Activated T-helper 17 cell treated with anti-CD3 and anti-CD28 coated beads, Interleukin-2, amount 50 U/mL, for 72 hours (primary cell): Measurements from ENCODE around the gene FXYD5. TPM values are rescaled to one million over a fixed set of nuclear protein-coding genes. Genes with fewer than 3 reads are reported as not detected.
"Not testable (repeated sequence)": the region's sequence is repeated elsewhere in the genome, so short reads cannot be mapped to it uniquely, and the experiment has no call there.

Experiments
- ATAC-seq: fragments of 150-1000 bp; cut with Tn5 transposase; replicated peaks from 2 replicates; pipeline ENCODE4 v1.10.0; 2021; ENCODE audit warnings: mild to moderate bottlenecking, moderate library complexity
- H3K27ac Mint-ChIP-seq: one replicate; pipeline ENCODE4 v1.8.0; 2022; ENCODE audit warnings: mixed read lengths
- H3K27me3 Mint-ChIP-seq: one replicate; pipeline ENCODE4 v1.8.0; 2022; ENCODE audit warnings: mixed read lengths
- H3K36me3 Mint-ChIP-seq: one replicate; pipeline ENCODE4 v1.8.0; 2022; ENCODE audit warnings: low read depth, mild to moderate bottlenecking, mixed read lengths
- H3K4me1 Mint-ChIP-seq: one replicate; pipeline ENCODE4 v1.8.0; 2022; ENCODE audit warnings: mixed read lengths
- H3K4me3 Mint-ChIP-seq: one replicate; pipeline ENCODE4 v1.8.0; 2022; ENCODE audit warnings: mild to moderate bottlenecking, mixed read lengths
- H3K9me3 Mint-ChIP-seq: one replicate; pipeline ENCODE4 v1.8.0; 2022; ENCODE audit warnings: mixed read lengths
- total RNA-seq, 2 donors: library from RNA; stranded (reverse); gene quantifications; one replicate each; pipeline ENCODE4 v1.2.3, GENCODE V29; 2022

FXYD5 gene
- total RNA-seq, 2 donors from 2014 or later: 214 to 257 TPM

DNA sequence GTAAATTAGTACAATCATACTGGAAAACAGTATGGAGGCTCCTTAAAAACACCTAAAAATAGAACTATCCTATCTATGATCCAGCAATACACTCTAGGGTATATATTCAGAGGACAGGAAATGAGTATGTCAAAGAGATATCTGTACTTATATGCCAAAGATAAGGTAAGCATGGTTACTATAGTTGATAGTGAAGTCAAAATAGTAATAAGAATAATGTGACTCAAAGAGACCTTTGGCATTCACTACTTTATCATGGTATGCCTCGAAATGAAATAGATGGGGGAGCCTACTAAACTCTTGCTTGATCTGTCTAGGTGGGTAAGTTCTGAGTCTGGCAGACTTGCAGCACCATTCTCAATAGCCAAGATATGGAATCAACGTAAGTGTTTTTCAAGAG lies 30.3 kb downstream of the FXYD5 start:
- Mint-ChIP-seq H3K27ac (no peak overlapping the region), H3K4me3 (no peak overlapping the region), H3K27me3 (no peaks in the 10 kb centered on the region), H3K4me1 (peaks cover 7% of the 10 kb centered on the region), H3K36me3 (no peaks in the 10 kb centered on the region), H3K9me3 (no peaks in the 10 kb centered on the region)
- ATAC-seq: peak; percentile 75

GRCh38 chr19:35194012-35194984 lies 39.8 kb downstream of the FXYD5 start:
- Mint-ChIP-seq H3K4me3 (no peak overlapping the region), H3K9me3 (peaks cover 3% of the 10 kb centered on the region), H3K4me1 (peaks cover 16% of the 10 kb centered on the region)

GRCh38 chr19:35195830-35196229 lies 41.3 kb downstream of the FXYD5 start:
- Mint-ChIP-seq H3K4me3 (no peak overlapping the region), H3K9me3 (peaks cover 3% of the 10 kb centered on the region), H3K36me3 (no peaks in the 10 kb centered on the region), H3K27me3 (no peaks in the 10 kb centered on the region), H3K4me1 (peaks cover 16% of the 10 kb centered on the region), H3K27ac (no peak overlapping the region)
- no peak for ATAC-seq

More at GRCh38 chr19:35194012-35194984, 39.8 kb downstream of the FXYD5 start:
- ATAC-seq: no peak
- H3K27me3 Mint-ChIP-seq: no peaks in the 10 kb centered on the region
- H3K27ac Mint-ChIP-seq: no peak overlapping the region
- H3K36me3 Mint-ChIP-seq: no peaks in the 10 kb centered on the region

DNA sequence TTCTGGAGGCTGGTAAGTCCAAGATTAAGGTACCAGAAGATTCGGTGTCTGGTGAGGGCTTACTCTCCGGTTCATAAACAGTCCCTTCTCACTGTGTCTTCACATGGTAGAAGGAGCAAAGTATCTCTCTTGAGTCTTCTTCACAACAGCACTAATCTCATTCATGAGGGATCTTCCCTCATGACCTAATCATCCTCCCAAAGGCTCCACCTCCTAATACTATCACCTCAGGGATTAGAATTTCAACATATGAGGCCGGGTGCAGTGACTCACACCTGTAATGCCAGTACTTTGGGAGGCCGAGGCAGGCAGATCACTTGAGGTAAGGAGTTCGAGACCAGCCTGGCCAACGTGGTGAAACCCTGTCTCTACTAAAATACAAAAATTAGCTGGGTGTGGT lies 42.3 kb downstream of the FXYD5 start:
- not testable (repeated sequence) for H3K27ac Mint-ChIP-seq, H3K27me3 Mint-ChIP-seq, H3K4me3 Mint-ChIP-seq, H3K36me3 Mint-ChIP-seq, H3K9me3 Mint-ChIP-seq
- peaks cover 16% of the 10 kb centered on the region for H3K4me1 Mint-ChIP-seq
- peak; percentile 24 for ATAC-seq

DNA sequence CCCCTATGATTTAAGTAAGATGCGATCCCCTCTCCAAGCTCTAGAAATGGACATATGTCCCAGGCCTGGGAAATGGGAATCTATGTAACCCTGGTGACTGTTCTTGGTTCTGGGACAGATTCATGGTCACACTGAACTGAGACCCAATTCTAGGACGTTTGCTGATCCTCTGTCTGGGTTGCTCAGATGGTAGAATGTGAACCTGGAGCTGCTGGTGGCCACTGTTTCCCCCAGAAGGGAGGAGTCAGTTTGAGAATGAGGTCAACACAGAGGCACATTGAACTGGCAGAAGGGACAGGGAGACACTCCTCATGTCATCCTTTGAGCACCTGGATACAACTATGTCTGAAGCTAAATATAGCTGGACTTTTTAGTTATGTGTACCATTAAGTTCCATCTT lies 44.9 kb downstream of the FXYD5 start:
- H3K36me3 Mint-ChIP-seq: no peaks in the 10 kb centered on the region
- no peak overlapping the region for H3K4me3 Mint-ChIP-seq
- H3K27ac Mint-ChIP-seq: no peak overlapping the region
- H3K27me3 Mint-ChIP-seq: no peaks in the 10 kb centered on the region
- peaks cover 20% of the 10 kb centered on the region for H3K4me1 Mint-ChIP-seq
- ATAC-seq: no peak
- H3K9me3 Mint-ChIP-seq: peaks cover 3% of the 10 kb centered on the region

DNA sequence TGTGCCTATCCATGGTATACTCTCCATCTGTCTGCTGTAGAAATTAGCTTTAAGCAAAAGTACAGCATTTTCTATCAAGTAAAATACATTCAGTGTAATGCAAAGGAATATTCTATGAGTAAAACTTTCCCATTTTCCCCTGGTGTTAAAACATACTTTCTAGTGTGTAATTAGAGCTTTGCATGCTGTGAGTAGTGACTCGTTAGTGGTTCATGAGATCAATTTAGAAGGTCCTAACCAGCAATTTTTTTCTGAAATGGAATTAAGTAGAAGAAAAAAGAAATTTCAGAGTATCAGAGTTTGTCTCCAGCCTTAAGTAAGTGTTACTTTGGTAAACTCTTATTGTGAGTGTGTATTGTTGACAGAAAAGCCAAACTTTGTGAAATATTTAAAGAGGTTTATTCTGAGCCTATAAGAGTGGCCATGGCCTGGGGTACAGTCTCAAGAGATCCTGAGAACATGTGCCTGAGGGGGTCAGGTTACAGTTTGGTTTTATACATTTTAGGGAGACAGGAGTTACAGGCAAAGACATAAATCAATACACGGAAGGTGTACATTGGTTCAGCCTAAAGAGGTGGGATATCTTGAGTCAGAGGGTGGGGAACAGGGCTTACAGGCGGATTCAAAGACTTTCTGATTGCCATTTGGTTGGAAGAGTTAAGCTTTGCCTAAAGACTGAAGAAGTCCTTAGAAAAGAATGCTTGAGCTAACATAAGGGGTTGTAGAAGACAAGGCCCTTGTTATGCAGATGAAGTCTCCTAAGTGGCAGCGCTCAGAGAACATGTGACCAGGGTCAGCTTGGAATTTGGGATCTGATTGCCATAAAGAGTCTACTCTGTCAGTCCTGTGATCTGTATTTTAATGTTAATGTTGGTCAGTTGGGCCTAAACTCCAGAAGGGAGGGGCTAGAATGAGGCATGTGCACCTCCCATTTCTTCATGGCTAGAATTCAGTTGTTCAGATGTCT lies 48.5 kb downstream of the FXYD5 start:
- H3K36me3 Mint-ChIP-seq: no peaks in the 10 kb centered on the region
- peak overlapping the region; percentile 46 for H3K4me3 Mint-ChIP-seq
- peaks cover 47% of the 10 kb centered on the region for H3K4me1 Mint-ChIP-seq
- H3K9me3 Mint-ChIP-seq: peaks cover 3% of the 10 kb centered on the region
- H3K27ac Mint-ChIP-seq: peak overlapping the region; percentile 86
- no peak for ATAC-seq
- H3K27me3 Mint-ChIP-seq: no peaks in the 10 kb centered on the region

- Mint-ChIP-seq H3K27ac (peak overlapping the region; percentile 86), H3K4me3 (peak overlapping the region; percentile 62), H3K4me1 (peaks cover 48% of the 10 kb centered on the region), H3K9me3 (no peaks in the 10 kb centered on the region), H3K27me3 (no peaks in the 10 kb centered on the region), H3K36me3 (no peaks in the 10 kb centered on the region)
- ATAC-seq: peak; percentile 65
These were observed 50.5 kb downstream of the FXYD5 start for GRCh38 chr19:35204799-35205732.

- Mint-ChIP-seq H3K9me3 (no peaks in the 10 kb centered on the region), H3K4me1 (peaks cover 51% of the 10 kb centered on the region), H3K36me3 (no peaks in the 10 kb centered on the region), H3K4me3 (peak overlapping the region; percentile 62), H3K27me3 (no peaks in the 10 kb centered on the region), H3K27ac (peak overlapping the region; percentile 86)
- no peak for ATAC-seq
These were observed 51.3 kb downstream of the FXYD5 start for GRCh38 chr19:35205733-35206323.

GRCh38 chr19:35206379-35206778 lies 51.8 kb downstream of the FXYD5 start:
- peak overlapping the region; percentile 62 for H3K4me3 Mint-ChIP-seq
- H3K27me3 Mint-ChIP-seq: no peaks in the 10 kb centered on the region
- ATAC-seq: peak; percentile 69
- H3K9me3 Mint-ChIP-seq: no peaks in the 10 kb centered on the region
- peak overlapping the region; percentile 86 for H3K27ac Mint-ChIP-seq
- H3K4me1 Mint-ChIP-seq: peaks cover 54% of the 10 kb centered on the region
- no peaks in the 10 kb centered on the region for H3K36me3 Mint-ChIP-seq

DNA sequence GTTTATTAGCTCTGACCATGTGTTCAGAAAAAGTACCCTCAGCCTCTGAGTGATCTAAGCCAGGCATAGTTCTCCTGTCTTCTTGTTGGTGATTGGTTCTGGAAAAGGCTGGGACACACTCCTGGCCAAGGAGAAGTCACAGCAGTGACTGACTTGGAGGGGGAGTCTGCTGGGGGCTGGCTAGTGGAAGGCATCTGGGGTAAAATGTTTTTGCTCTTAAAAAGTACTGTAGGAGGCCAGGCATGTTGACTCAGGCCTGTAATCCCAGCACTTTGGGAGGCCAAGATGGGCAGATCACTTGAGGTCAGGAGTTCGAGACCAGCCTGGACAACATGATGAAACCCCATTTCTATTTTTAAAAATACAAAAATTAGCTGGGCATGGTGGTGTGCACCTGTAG lies 52.3 kb downstream of the FXYD5 start:
- no peak for ATAC-seq
- H3K4me3 Mint-ChIP-seq: peak overlapping the region; percentile 62
- peaks cover 59% of the 10 kb centered on the region for H3K4me1 Mint-ChIP-seq
- H3K36me3 Mint-ChIP-seq: peaks cover 2% of the 10 kb centered on the region
- no peaks in the 10 kb centered on the region for H3K9me3 Mint-ChIP-seq
- H3K27me3 Mint-ChIP-seq: no peaks in the 10 kb centered on the region
- H3K27ac Mint-ChIP-seq: peak overlapping the region; percentile 86

DNA sequence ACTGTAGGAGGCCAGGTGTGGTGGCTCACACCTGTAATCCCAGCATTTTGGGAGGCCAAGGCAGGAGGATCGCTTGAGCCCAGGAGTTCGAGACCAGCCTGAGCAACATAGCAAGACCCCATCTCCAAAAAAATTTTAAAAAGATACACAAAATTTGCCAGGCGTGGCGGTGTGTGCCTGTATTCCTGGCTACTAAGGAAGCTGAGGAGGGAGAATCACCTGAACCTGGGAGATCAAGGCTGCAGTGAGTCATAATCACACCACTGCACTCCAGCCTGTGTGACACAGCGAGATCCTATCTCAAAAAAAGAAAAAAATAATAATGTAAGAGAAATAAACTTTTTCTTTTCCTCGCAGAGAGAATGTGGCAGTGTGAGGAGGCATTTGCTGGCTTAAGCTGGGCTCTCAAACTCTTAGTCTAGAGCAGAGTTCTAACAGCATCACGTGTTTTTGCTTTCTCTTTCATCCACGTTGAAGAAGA lies 52.9 kb downstream of the FXYD5 start:
- H3K27ac Mint-ChIP-seq: peak overlapping the region; percentile 86
- no peaks in the 10 kb centered on the region for H3K9me3 Mint-ChIP-seq
- H3K4me1 Mint-ChIP-seq: peaks cover 64% of the 10 kb centered on the region
- H3K4me3 Mint-ChIP-seq: peak overlapping the region; percentile 62
- no peaks in the 10 kb centered on the region for H3K27me3 Mint-ChIP-seq
- no peak for ATAC-seq
- peaks cover 7% of the 10 kb centered on the region for H3K36me3 Mint-ChIP-seq

GRCh38 chr19:35208121-35208520 lies 53.6 kb downstream of the FXYD5 start:
- Mint-ChIP-seq H3K27ac (peak overlapping the region; percentile 86), H3K36me3 (peaks cover 7% of the 10 kb centered on the region), H3K27me3 (no peaks in the 10 kb centered on the region), H3K4me3 (peak overlapping the region; percentile 62), H3K4me1 (peaks cover 59% of the 10 kb centered on the region), H3K9me3 (no peaks in the 10 kb centered on the region)
- no peak for ATAC-seq

DNA sequence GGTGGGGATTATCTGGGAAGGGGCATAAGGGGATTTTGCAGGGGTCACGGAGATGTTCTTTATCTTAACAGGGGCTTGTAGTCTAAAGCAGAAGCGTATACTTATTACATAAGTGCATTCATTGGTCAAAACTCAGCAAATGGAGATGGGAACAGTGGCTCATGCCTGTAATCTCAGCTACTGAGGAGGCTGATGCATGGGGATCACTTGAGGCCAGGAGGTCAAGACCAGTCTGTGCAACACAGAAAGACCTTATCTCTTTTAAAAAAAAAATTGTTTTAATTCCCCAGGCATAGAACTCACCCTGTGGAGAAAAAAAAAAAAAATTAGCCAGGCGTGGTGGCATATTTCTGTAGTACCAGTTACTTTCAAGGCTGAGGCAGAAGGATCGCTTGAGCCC lies 55.1 kb downstream of the FXYD5 start:
- H3K9me3 Mint-ChIP-seq: no peaks in the 10 kb centered on the region
- H3K4me1 Mint-ChIP-seq: peaks cover 60% of the 10 kb centered on the region
- H3K27ac Mint-ChIP-seq: peak overlapping the region; percentile 97
- H3K36me3 Mint-ChIP-seq: peaks cover 7% of the 10 kb centered on the region
- no peak for ATAC-seq
- no peaks in the 10 kb centered on the region for H3K27me3 Mint-ChIP-seq
- H3K4me3 Mint-ChIP-seq: peak overlapping the region; percentile 22
